GM12878 (cell line): ENCODE data around the gene VPS25. TPM values are rescaled to one million over a fixed set of nuclear protein-coding genes. Genes with fewer than 3 reads are reported as not detected.

Experiments used
- ATAC-seq: fragments of 200-7000 bp; cut with Tn5 transposase; 3 replicates; pipeline ENCODE4 v1.9.1; 2020; ENCODE audit warnings: mild to moderate bottlenecking, moderate library complexity
- BruUV-seq: library from RNA; stranded (reverse); fragments of 400-500 nt; replicated peaks from 2 replicates; lab custom pipeline; 2021; lab: Mats Ljungman, UMichigan
- CTCF ChIA-PET: fragments of 300-600 bp; sonication (Branson Sonifier 250); formaldehyde crosslinking; extraction: SDS; loops from one replicate; lab custom pipeline; 2021; ENCODE audit warnings: inconsistent platforms; lab: Yijun Ruan, JAX
- POLR2A ChIA-PET: fragments of 350-600 bp; formaldehyde crosslinking; extraction: SDS; loops from one replicate; lab custom pipeline; 2021; ENCODE audit warnings: inconsistent platforms; lab: Charles Lee
- RAD21 ChIA-PET: fragments of 300-600 bp; sonication (Branson Sonifier 250); formaldehyde crosslinking; loops from one replicate; lab custom pipeline; 2023; ENCODE audit warnings: antibody characterized with exemption; ENCODE audit not compliant: unreplicated experiment; lab: Charles Lee
- SMC1A ChIA-PET: fragments of 300-600 bp; sonication (Branson Sonifier 250); formaldehyde crosslinking; loops from one replicate; lab custom pipeline; 2023; ENCODE audit not compliant: unreplicated experiment, uncharacterized antibody; lab: Charles Lee
- DNase-seq: peaks from one replicate; pipeline ENCODE4 v3.0.0-alpha.2; 2011; ENCODE audit warnings: low read depth, low spot score
- FAIRE-seq: peaks from 3 replicates; lab custom pipeline; 2011; peaks lifted over from hg19 to GRCh38; lab: Jason Lieb, UNC
- H2AFZ ChIP-seq: 2 replicates; pipeline ENCODE4 v1.6.0; 2011; ENCODE audit warnings: low read depth, low read length, control low read depth; ENCODE audit not compliant: control insufficient read depth
- H3K27ac ChIP-seq: 2 replicates; pipeline ENCODE4 v1.5.1; 2011; ENCODE audit warnings: control low read depth; ENCODE audit not compliant: control insufficient read depth, insufficient read depth
- H3K27me3 ChIP-seq, 2 experiments: replicated peaks in 1 of 2; 2 replicates each; pipeline versions ENCODE4 v1.6.0 to v1.6.1; 2011; ENCODE audit warnings: low read length in 1 of 2; ENCODE audit not compliant: control insufficient read depth in 2 of 2, insufficient read depth in 2 of 2
- H3K36me3 ChIP-seq, 2 experiments: 2 replicates each; pipeline ENCODE4 v1.5.1; 2011; ENCODE audit warnings: low read length in 1 of 2; ENCODE audit not compliant: control insufficient read depth in 2 of 2, insufficient read depth in 2 of 2
- H3K4me1 ChIP-seq: 2 replicates; pipeline ENCODE4 v1.6.1; 2011; ENCODE audit warnings: mild to moderate bottlenecking, low read length, moderate library complexity, mixed read lengths; ENCODE audit not compliant: control insufficient read depth, insufficient read depth
- H3K4me2 ChIP-seq: 2 replicates; pipeline ENCODE4 v1.6.0; 2011; ENCODE audit warnings: control low read depth; ENCODE audit not compliant: control insufficient read depth, insufficient read depth
- H3K4me3 ChIP-seq: fragments of 200-600 bp; sonication (generic); 2 replicates; pipeline ENCODE4 v1.5.1; 2016
- H3K79me2 ChIP-seq: 2 replicates; pipeline ENCODE4 v1.6.0; 2011; ENCODE audit warnings: low read length; ENCODE audit not compliant: control insufficient read depth, insufficient read depth
- H3K9ac ChIP-seq: 2 replicates; pipeline ENCODE4 v1.8.0; 2011; ENCODE audit warnings: low read length, control low read depth, mixed read lengths; ENCODE audit not compliant: control insufficient read depth, insufficient read depth
- H3K9me3 ChIP-seq: replicated peaks from 3 replicates; pipeline ENCODE4 v1.5.1; 2011; ENCODE audit warnings: mild to moderate bottlenecking, low read length; ENCODE audit not compliant: control insufficient read depth, insufficient read depth
- H4K20me1 ChIP-seq: 2 replicates; pipeline ENCODE4 v1.6.0; 2011; ENCODE audit not compliant: control insufficient read depth, insufficient read depth
- CBX5 ChIP-seq: sonication (generic); IDR thresholded peaks from 2 replicates; pipeline ENCODE4 v1.6.1; 2016; ENCODE audit warnings: low read depth, moderate library complexity, mild to moderate bottlenecking, inconsistent platforms
- CHD2 ChIP-seq: IDR thresholded peaks from 2 replicates; pipeline ENCODE4 v1.6.1; 2011; ENCODE audit warnings: low read depth, low read length, improper control_type of control experiment, borderline replicate concordance
- KLF5 ChIP-seq: fragments of 450-650 bp; IDR thresholded peaks from 2 replicates; pipeline ENCODE4 v1.6.1; 2014; ENCODE audit warnings: mild to moderate bottlenecking; ENCODE audit not compliant: partially characterized antibody
- NFXL1 ChIP-seq: fragments of 450-650 bp; IDR thresholded peaks from 2 replicates; pipeline ENCODE4 v1.6.1; 2017; ENCODE audit warnings: antibody characterized with exemption, mild to moderate bottlenecking, borderline replicate concordance
- NFYB ChIP-seq: IDR thresholded peaks from 2 replicates; pipeline ENCODE4 v1.6.1; 2011; ENCODE audit warnings: low read depth, mild to moderate bottlenecking, low read length, improper control_type of control experiment, moderate library complexity; ENCODE audit not compliant: insufficient read depth
- POLR2AphosphoS2 ChIP-seq: IDR thresholded peaks from 2 replicates; pipeline ENCODE4 v1.6.1; 2011; ENCODE audit warnings: low read depth, mild to moderate bottlenecking, low read length, improper control_type of control experiment, moderate library complexity
- POU2F2 ChIP-seq: IDR thresholded peaks from 3 replicates; pipeline ENCODE4 v1.6.1; 2011; ENCODE audit warnings: low read depth, mild to moderate bottlenecking, low read length, borderline replicate concordance
- REST ChIP-seq: IDR thresholded peaks from 2 replicates; pipeline ENCODE4 v1.6.1; 2012; ENCODE audit warnings: mild to moderate bottlenecking, low read depth, low read length
- SPI1 ChIP-seq: IDR thresholded peaks from 2 replicates; pipeline ENCODE4 v1.6.1; 2011; ENCODE audit warnings: low read depth, mild to moderate bottlenecking, low read length, moderate library complexity, borderline replicate concordance; ENCODE audit not compliant: insufficient read depth
- STAT1 ChIP-seq: fragments of 450-650 bp; conservative IDR thresholded peaks from 2 replicates; pipeline ENCODE4 v1.6.1; 2014; ENCODE audit warnings: antibody characterized with exemption, mild to moderate bottlenecking
- ZNF622 ChIP-seq: fragments of 450-650 bp; IDR thresholded peaks from 2 replicates; pipeline ENCODE4 v1.6.1; 2017; ENCODE audit warnings: mild to moderate bottlenecking, inconsistent platforms
- WGBS: methylation state at CpG from one replicate; pipeline ENCODE4 v1.1.6; 2016; ENCODE audit warnings: low lambda C conversion rate; ENCODE audit not compliant: insufficient replicate concordance, insufficient coverage; ENCODE audit errors: missing lambda C conversion rate; 5-methylcytosine and 5-hydroxymethylcytosine counted together
- in situ Hi-C: fragments of 300-500 bp; cut with MboI; formaldehyde crosslinking; loops from 9 replicates; pipeline ENCODE4 v1.14.3; 2018; ENCODE audit warnings: mixed read lengths
- intact Hi-C: fragments of 100-400 bp; cut with micrococcal nuclease; formaldehyde crosslinking; loops from one replicate; pipeline ENCODE4 v1.14.2; 2022; ENCODE audit not compliant: unreplicated experiment
- polyA plus RNA-seq, 11 experiments: library from polyadenylated mRNA; depleted of rRNA in 4 of 11; unstranded in 6 of 11; stranded (reverse) in 5 of 11; fragments of >200 nt; fragmentation: Nextera tagmentation in 4 of 11; fragmentation: Illumina TruSeq in 1 of 11; extraction: Ambion mirVana in 4 of 11; extraction: Trizol in 1 of 11; gene quantifications; 1 replicate in 1 of 11; 2 replicates in 10 of 11; pipeline versions ENCODE4 v1.2.1 to v1.2.3, GENCODE V29; 2011 to 2016; ENCODE audit warnings: inconsistent platforms in 2 of 11, missing spikeins in 2 of 11, low read depth in 1 of 11
- total RNA-seq, 4 experiments: library from RNA; depleted of rRNA in 3 of 4; stranded (reverse); fragments of >200 nt in 3 of 4; fragmentation: Illumina TruSeq in 1 of 4; extraction: Trizol in 1 of 4; gene quantifications; 2 replicates each; pipeline versions ENCODE4 v1.2.1 to v1.2.3, GENCODE V29; 2013 to 2021
- TF ChIP-seq, protein P1 (sequence below): fragments of 150-350 bp; IDR thresholded peaks from 2 replicates; pipeline ENCODE4 v1.6.1; 2016; ENCODE audit warnings: low read depth, low read length
- TF ChIP-seq, protein P2 (sequence below): fragments of 450-650 bp; IDR thresholded peaks from 2 replicates; pipeline ENCODE4 v1.6.1; 2017; ENCODE audit warnings: mild to moderate bottlenecking, low read depth, inconsistent platforms; ENCODE audit not compliant: poor library complexity, severe bottlenecking

Gene VPS25
- total and polyA plus RNA-seq, 10 of the 15 experiments (the other 5 are each of a cell fraction or from before 2014, with no cell fraction given): 92.7 to 185 (median 136) TPM

GRCh38 chr17:42744806-42745617 is 28.2 kb upstream of the VPS25 start, which contains the start of gene EZH1:
TSS of gene EZH1 (minus strand) at chr17:42745040. CDS start at chr17:42728941, 16,099 bp downstream.
- intact Hi-C loops: no loop called here
- ATAC-seq (peak; percentile 96), FAIRE-seq (peak; percentile 90), DNase-seq (peak; percentile 70)
- CTCF ChIA-PET: interaction anchor here (3.0 kb wide), 1 partner anchor 19 kb away, joined by 13 read pairs; no protein-coding TSS in a partner anchor
- POLR2A ChIA-PET: no interaction called here
- peak within 1 kb of the TSS; percentile 60 for H3K27ac ChIP-seq
- peak within 1 kb of the TSS; percentile 63 for H3K4me3 ChIP-seq
- BruUV-seq: no TSS peak
- in situ Hi-C loops: no loop called here
- 10% methylated on average over 33 of the region's 50 CpGs for WGBS
- H3K79me2 ChIP-seq: peaks cover 15% of the 10 kb centered on the region
- peak within 1 kb of the TSS; percentile 76 for H3K9ac ChIP-seq
- H3K4me2 ChIP-seq: peak within 1 kb of the TSS; percentile 88
- H3K27me3 ChIP-seq: no peaks in the 10 kb centered on the region
- no peaks in the 10 kb centered on the region for H3K9me3 ChIP-seq
- H3K4me1 ChIP-seq: peaks cover 8% of the 10 kb centered on the region; the same call in 1 of the 2 replicates
- H2AFZ ChIP-seq: peak within 1 kb of the TSS; percentile 82
- no peaks in the 10 kb centered on the region for H4K20me1 ChIP-seq
- RAD21 ChIA-PET: interaction anchor here (1.3 kb wide), 1 partner anchor 10 kb away, joined by 3 read pairs; no protein-coding TSS in a partner anchor
- SMC1A ChIA-PET: interaction anchor here (1.9 kb wide), 1 partner anchor 19 kb away, joined by 7 read pairs; no protein-coding TSS in a partner anchor
- no peaks in the 10 kb centered on the region for H3K36me3 ChIP-seq
- TF ChIP-seq KLF5 (no peak), POU2F2 (no peak), STAT1 (no peak), REST (no peak), SPI1 (no peak), NFXL1 (no peak), CHD2 (0 out of 2 replicates have a peak, but pooled peaks have one; percentile 24), CBX5 (no peak), ZNF622 (no peak), NFYB (no peak), POLR2AphosphoS2 (0 out of 2 replicates have a peak, but pooled peaks have one; percentile 65)
- TF ChIP-seq, protein P1, sequence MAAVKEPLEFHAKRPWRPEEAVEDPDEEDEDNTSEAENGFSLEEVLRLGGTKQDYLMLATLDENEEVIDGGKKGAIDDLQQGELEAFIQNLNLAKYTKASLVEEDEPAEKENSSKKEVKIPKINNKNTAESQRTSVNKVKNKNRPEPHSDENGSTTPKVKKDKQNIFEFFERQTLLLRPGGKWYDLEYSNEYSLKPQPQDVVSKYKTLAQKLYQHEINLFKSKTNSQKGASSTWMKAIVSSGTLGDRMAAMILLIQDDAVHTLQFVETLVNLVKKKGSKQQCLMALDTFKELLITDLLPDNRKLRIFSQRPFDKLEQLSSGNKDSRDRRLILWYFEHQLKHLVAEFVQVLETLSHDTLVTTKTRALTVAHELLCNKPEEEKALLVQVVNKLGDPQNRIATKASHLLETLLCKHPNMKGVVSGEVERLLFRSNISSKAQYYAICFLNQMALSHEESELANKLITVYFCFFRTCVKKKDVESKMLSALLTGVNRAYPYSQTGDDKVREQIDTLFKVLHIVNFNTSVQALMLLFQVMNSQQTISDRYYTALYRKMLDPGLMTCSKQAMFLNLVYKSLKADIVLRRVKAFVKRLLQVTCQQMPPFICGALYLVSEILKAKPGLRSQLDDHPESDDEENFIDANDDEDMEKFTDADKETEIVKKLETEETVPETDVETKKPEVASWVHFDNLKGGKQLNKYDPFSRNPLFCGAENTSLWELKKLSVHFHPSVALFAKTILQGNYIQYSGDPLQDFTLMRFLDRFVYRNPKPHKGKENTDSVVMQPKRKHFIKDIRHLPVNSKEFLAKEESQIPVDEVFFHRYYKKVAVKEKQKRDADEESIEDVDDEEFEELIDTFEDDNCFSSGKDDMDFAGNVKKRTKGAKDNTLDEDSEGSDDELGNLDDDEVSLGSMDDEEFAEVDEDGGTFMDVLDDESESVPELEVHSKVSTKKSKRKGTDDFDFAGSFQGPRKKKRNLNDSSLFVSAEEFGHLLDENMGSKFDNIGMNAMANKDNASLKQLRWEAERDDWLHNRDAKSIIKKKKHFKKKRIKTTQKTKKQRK: no peak
- TF ChIP-seq, protein P2, sequence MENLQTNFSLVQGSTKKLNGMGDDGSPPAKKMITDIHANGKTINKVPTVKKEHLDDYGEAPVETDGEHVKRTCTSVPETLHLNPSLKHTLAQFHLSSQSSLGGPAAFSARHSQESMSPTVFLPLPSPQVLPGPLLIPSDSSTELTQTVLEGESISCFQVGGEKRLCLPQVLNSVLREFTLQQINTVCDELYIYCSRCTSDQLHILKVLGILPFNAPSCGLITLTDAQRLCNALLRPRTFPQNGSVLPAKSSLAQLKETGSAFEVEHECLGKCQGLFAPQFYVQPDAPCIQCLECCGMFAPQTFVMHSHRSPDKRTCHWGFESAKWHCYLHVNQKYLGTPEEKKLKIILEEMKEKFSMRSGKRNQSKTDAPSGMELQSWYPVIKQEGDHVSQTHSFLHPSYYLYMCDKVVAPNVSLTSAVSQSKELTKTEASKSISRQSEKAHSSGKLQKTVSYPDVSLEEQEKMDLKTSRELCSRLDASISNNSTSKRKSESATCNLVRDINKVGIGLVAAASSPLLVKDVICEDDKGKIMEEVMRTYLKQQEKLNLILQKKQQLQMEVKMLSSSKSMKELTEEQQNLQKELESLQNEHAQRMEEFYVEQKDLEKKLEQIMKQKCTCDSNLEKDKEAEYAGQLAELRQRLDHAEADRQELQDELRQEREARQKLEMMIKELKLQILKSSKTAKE: no peak
